OCI-LY7 (cell line): ENCODE data around the gene HBE1. TPM values are rescaled to one million over a fixed set of nuclear protein-coding genes. Genes with fewer than 3 reads are reported as not detected.

Experiments used
- BruUV-seq: library from RNA; stranded (reverse); fragments of 400-500 nt; replicated peaks from 2 replicates; lab custom pipeline; 2021; lab: Mats Ljungman, UMichigan
- CTCF ChIA-PET: fragments of 300-600 bp; sonication (Branson Sonifier 250); formaldehyde crosslinking; loops from one replicate; lab custom pipeline; 2022; ENCODE audit warnings: antibody characterized with exemption; ENCODE audit not compliant: unreplicated experiment; lab: Charles Lee
- POLR2A ChIA-PET: fragments of 300-600 bp; sonication (Branson Sonifier 250); formaldehyde crosslinking; loops from one replicate; lab custom pipeline; 2022; ENCODE audit warnings: antibody characterized with exemption; lab: Charles Lee
- DNase-seq: peaks from one replicate; pipeline ENCODE4 v3.0.0-alpha.2; 2015; ENCODE audit warnings: low spot score
- H2AFZ ChIP-seq: fragments of 200-600 bp; sonication (generic), shearing (Covaris generic); 2 replicates; pipeline ENCODE4 v1.6.1; 2014; ENCODE audit warnings: mild to moderate bottlenecking, antibody characterized with exemption, low read length, moderate library complexity
- H3K27ac ChIP-seq: fragments of 200-600 bp; sonication (generic); 2 replicates; pipeline ENCODE4 v1.5.1; 2014; ENCODE audit warnings: mixed run types, low read depth, mild to moderate bottlenecking, moderate library complexity, low read length, inconsistent platforms; ENCODE audit not compliant: poor library complexity, severe bottlenecking
- H3K36me3 ChIP-seq: fragments of 200-600 bp; sonication (generic); 2 replicates; pipeline ENCODE4 v1.6.1; 2014; ENCODE audit warnings: mild to moderate bottlenecking, antibody characterized with exemption, low read length, moderate library complexity, mixed read lengths; ENCODE audit not compliant: insufficient read depth
- H3K4me1 ChIP-seq: fragments of 200-600 bp; sonication (generic); 2 replicates; pipeline ENCODE4 v1.5.1; 2014; ENCODE audit warnings: mild to moderate bottlenecking, low read length; ENCODE audit not compliant: insufficient read depth, poor library complexity, severe bottlenecking
- H3K4me2 ChIP-seq: fragments of 200-600 bp; sonication (generic); 2 replicates; pipeline ENCODE4 v1.6.1; 2014; ENCODE audit warnings: mild to moderate bottlenecking, low read length
- H3K4me3 ChIP-seq: fragments of 200-600 bp; sonication (generic); 2 replicates; pipeline ENCODE4 v1.5.1; 2014; ENCODE audit warnings: mild to moderate bottlenecking, low read depth, low read length; ENCODE audit not compliant: poor library complexity, severe bottlenecking
- H3K79me2 ChIP-seq: fragments of 200-600 bp; sonication (generic); 2 replicates; pipeline ENCODE4 v1.6.1; 2016; ENCODE audit warnings: low read depth, mild to moderate bottlenecking, low read length, moderate library complexity, mixed read lengths; ENCODE audit not compliant: insufficient read depth
- H3K9me2 ChIP-seq: fragments of 200-600 bp; sonication (generic); 2 replicates; pipeline ENCODE4 v1.6.1; 2016; ENCODE audit warnings: mild to moderate bottlenecking, low read length, mixed read lengths; ENCODE audit not compliant: insufficient read depth
- H3K9me3 ChIP-seq: fragments of 200-600 bp; sonication (generic); 2 replicates; pipeline ENCODE4 v1.6.1; 2014; ENCODE audit warnings: mild to moderate bottlenecking, mixed run types, low read length, mixed read lengths
- H4K20me1 ChIP-seq: fragments of 200-600 bp; sonication (generic); 2 replicates; pipeline ENCODE4 v1.6.1; 2014; ENCODE audit warnings: mild to moderate bottlenecking, antibody characterized with exemption, low read length, moderate library complexity, mixed read lengths; ENCODE audit not compliant: insufficient read depth
- EZH2phosphoT487 ChIP-seq: fragments of 200-600 bp; sonication (generic); IDR thresholded peaks from 2 replicates; pipeline ENCODE4 v1.6.1; 2018; ENCODE audit warnings: low read depth, borderline replicate concordance, mild to moderate bottlenecking, mixed run types, antibody characterized with exemption, low read length, moderate library complexity, mixed read lengths
- intact Hi-C: fragments of 100-400 bp; cut with micrococcal nuclease; formaldehyde crosslinking; loops from one replicate; pipeline ENCODE4 v1.10.0; 2022; ENCODE audit not compliant: unreplicated experiment
- total RNA-seq, 2 experiments: library from RNA; depleted of rRNA in 1 of 2; stranded (reverse); fragments of >200 nt in 1 of 2; shearing (Covaris generic) in 1 of 2; gene quantifications; 2 replicates each; pipeline ENCODE4 v1.2.3, GENCODE V29; 2014 to 2022
- TF ChIP-seq, protein P1 (sequence below): fragments of 200-600 bp; sonication (generic); conservative IDR thresholded peaks from 2 replicates; pipeline ENCODE4 v1.5.1; 2014; ENCODE audit warnings: mild to moderate bottlenecking, antibody characterized with exemption, low read length, moderate library complexity, mixed read lengths

HBE1 gene
- total RNA-seq, 2 experiments from 2014 or later, result not detected

DNA sequence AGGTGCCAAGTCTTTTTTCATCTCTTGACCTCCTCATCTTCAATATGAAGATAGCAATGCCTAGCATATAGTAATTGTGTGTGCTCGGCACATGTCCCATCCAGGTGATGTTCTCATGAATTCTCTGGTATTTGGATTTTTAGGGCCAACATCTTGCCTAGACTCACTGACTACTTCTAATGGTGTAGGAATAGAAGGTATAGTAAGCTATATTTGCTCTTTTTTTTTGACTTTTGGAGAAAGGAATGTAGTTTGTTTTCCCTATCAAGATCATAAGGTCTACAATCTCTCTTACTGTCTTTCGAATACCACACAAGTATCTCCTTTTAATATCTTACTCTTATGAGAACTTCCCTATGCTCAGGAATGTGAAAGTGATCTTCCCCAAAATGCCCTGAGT is 38.6 kb downstream of the HBE1 start:
- no peak overlapping the region for H3K4me3 ChIP-seq
- no peaks in the 10 kb centered on the region for H3K79me2 ChIP-seq
- no peaks in the 10 kb centered on the region for H3K36me3 ChIP-seq
- H3K9me3 ChIP-seq, result no peaks in the 10 kb centered on the region
- CTCF ChIA-PET, result no interaction called here
- POLR2A ChIA-PET, result interaction anchor here (0.6 kb wide), 1 partner anchor 1779 kb away, joined by 4 read pairs; no protein-coding TSS in a partner anchor
- no peak overlapping the region for H3K4me2 ChIP-seq
- no peaks in the 10 kb centered on the region for H3K4me1 ChIP-seq
- no peak overlapping the region for H2AFZ ChIP-seq
- no peak for TF ChIP-seq EZH2phosphoT487
- TF ChIP-seq, protein P1, sequence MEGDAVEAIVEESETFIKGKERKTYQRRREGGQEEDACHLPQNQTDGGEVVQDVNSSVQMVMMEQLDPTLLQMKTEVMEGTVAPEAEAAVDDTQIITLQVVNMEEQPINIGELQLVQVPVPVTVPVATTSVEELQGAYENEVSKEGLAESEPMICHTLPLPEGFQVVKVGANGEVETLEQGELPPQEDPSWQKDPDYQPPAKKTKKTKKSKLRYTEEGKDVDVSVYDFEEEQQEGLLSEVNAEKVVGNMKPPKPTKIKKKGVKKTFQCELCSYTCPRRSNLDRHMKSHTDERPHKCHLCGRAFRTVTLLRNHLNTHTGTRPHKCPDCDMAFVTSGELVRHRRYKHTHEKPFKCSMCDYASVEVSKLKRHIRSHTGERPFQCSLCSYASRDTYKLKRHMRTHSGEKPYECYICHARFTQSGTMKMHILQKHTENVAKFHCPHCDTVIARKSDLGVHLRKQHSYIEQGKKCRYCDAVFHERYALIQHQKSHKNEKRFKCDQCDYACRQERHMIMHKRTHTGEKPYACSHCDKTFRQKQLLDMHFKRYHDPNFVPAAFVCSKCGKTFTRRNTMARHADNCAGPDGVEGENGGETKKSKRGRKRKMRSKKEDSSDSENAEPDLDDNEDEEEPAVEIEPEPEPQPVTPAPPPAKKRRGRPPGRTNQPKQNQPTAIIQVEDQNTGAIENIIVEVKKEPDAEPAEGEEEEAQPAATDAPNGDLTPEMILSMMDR, result no peak
- intact Hi-C loops, result no loop called here
- DNase-seq, result no peak
- H4K20me1 ChIP-seq, result no peaks in the 10 kb centered on the region
- no peaks in the 10 kb centered on the region for H3K9me2 ChIP-seq
- BruUV-seq, result no TSS peak
- H3K27ac ChIP-seq, result no peak overlapping the region

DNA sequence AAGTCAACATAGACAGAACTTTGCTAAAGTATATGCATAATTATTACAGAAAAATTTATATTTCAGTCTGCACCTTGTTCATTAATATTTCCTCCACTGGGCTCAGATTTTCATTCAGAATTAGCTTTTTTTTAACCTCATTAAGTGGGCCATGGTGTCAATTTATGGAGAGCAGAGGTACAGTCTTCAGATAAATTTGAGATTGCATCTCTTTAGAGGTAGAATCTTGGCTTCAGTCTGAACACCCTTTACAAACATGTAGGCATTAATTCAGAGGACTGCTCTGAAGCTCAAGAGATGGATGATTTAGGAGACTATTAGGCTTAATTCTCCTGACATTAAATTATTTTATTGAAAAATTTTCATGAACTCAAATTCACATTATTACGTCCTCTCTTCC is 39.5 kb downstream of the HBE1 start:
- Histone ChIP-seq H2AFZ (no peak overlapping the region), H3K4me1 (no peaks in the 10 kb centered on the region), H3K9me3 (no peaks in the 10 kb centered on the region), H3K79me2 (no peaks in the 10 kb centered on the region), H3K36me3 (no peaks in the 10 kb centered on the region), H3K27ac (no peak overlapping the region), H3K4me2 (no peak overlapping the region), H4K20me1 (no peaks in the 10 kb centered on the region), H3K4me3 (no peak overlapping the region), H3K9me2 (no peaks in the 10 kb centered on the region)
- ChIA-PET CTCF (no interaction called here), POLR2A (no interaction called here)
- no TSS peak for BruUV-seq
- intact Hi-C loops, result no loop called here
- TF ChIP-seq, protein P1, result no peak
- no peak for TF ChIP-seq EZH2phosphoT487
- no peak for DNase-seq

DNA sequence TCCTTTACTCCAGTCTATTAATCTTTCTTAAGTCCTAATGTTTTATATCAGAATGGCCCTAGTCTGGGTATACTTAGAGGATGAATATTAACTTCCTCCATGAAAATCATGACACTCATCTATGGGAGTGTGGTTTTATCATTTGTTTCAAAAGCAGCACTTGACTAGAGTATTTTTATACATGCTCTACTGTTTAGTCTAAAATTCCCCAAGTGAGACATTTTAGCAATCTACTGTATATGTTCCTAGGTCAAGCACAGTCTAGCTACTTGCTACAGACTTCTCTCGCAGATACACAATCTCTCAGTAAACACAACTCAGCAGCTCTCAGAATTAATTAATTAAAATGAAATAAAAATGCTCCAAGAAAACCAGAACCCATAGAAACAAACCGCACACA is 39.9 kb downstream of the HBE1 start:
- H3K36me3 ChIP-seq, result no peaks in the 10 kb centered on the region
- H3K4me2 ChIP-seq, result no peak overlapping the region
- ChIA-PET CTCF (no interaction called here), POLR2A (interaction anchor here (0.7 kb wide), 1 partner anchor 19 kb away, joined by 3 read pairs; no protein-coding TSS in a partner anchor)
- no TSS peak for BruUV-seq
- TF ChIP-seq, protein P1, result no peak
- no peak for TF ChIP-seq EZH2phosphoT487
- no peaks in the 10 kb centered on the region for H4K20me1 ChIP-seq
- no peak overlapping the region for H3K27ac ChIP-seq
- no peak for DNase-seq
- H3K4me3 ChIP-seq, result no peak overlapping the region
- intact Hi-C loops, result no loop called here
- H3K4me1 ChIP-seq, result no peaks in the 10 kb centered on the region
- H3K9me3 ChIP-seq, result no peaks in the 10 kb centered on the region
- H3K79me2 ChIP-seq, result no peaks in the 10 kb centered on the region
- H3K9me2 ChIP-seq, result no peaks in the 10 kb centered on the region
- H2AFZ ChIP-seq, result no peak overlapping the region
